PFSK-1 (cell line): ENCODE results near the gene GOLPH3. TPM values are rescaled to one million over a fixed set of nuclear protein-coding genes. Genes with fewer than 3 reads are reported as not detected.
A peak's percentile ranks its signal among the peaks of the same experiment; 100 is the strongest.

Source experiments
- FOXP2 ChIP-seq: optimal IDR thresholded peaks from 2 replicates; pipeline ENCODE3; 2011; ENCODE audit warnings: borderline replicate concordance, control low read depth, inconsistent platforms; ENCODE audit not compliant: insufficient read depth; ENCODE audit errors: extremely low read length, extremely low read depth
- POLR2AphosphoS5 ChIP-seq: IDR thresholded peaks from 2 replicates; pipeline ENCODE4 v1.6.1; 2012; ENCODE audit warnings: low read depth, mild to moderate bottlenecking, control low read depth, low read length, moderate library complexity
- REST ChIP-seq, 2 experiments: IDR thresholded peaks; 2 replicates each; pipeline versions ENCODE4 v1.6.1 to v1.8.0; 2011 to 2012; ENCODE audit warnings: low read depth in 2 of 2, low read length in 2 of 2, control low read depth in 1 of 2, inconsistent platforms in 1 of 2, mild to moderate bottlenecking in 1 of 2, moderate library complexity in 1 of 2; ENCODE audit not compliant: insufficient read depth in 1 of 2
- SIN3A ChIP-seq: IDR thresholded peaks from 2 replicates; pipeline ENCODE4 v1.6.1; 2012; ENCODE audit warnings: mild to moderate bottlenecking, low read length, moderate library complexity, borderline replicate concordance; ENCODE audit not compliant: insufficient read depth
- TAF1 ChIP-seq: IDR thresholded peaks from 2 replicates; pipeline ENCODE4 v1.6.1; 2012; ENCODE audit warnings: low read length, control low read depth, borderline replicate concordance; ENCODE audit not compliant: insufficient read depth
- polyA plus RNA-seq: library from polyadenylated mRNA; unstranded; fragments of >200 nt; gene quantifications from one replicate; pipeline ENCODE4 v1.2.1, GENCODE V29; 2012; ENCODE audit warnings: low read depth, missing spikeins; ENCODE audit not compliant: insufficient read length

GOLPH3 gene
- polyA plus RNA-seq: 96.2 TPM

GRCh38 chr5:32174011-32174870 is at the start of gene GOLPH3:
GOLPH3 (minus strand) TSS chr5:32174319; CDS start chr5:32174034, 285 bp downstream.
- TF ChIP-seq POLR2AphosphoS5 (peak; percentile 89), TAF1 (peak; percentile 68; the same call in 1 of the 2 replicates), FOXP2 (peak; percentile 67), REST (IDR thresholded peaks at IDR 0.05; ENCODE audit: insufficient read depth in 1 of 2, low read depth in 2 of 2, low read length in 2 of 2) (peak; percentile 28 to 33; a peak in 1 of 4 replicates), SIN3A (0 out of 2 replicates have a peak, but pooled peaks have one; percentile 10)

GRCh38 chr5:32222723-32223470 is 48.8 kb upstream of the GOLPH3 start:
- no peak for TF ChIP-seq FOXP2

- TF ChIP-seq FOXP2 (no peak), REST (IDR thresholded peaks at IDR 0.05; ENCODE audit: insufficient read depth in 1 of 2, low read depth in 2 of 2, low read length in 2 of 2) (no peak), SIN3A (no peak), TAF1 (no peak), POLR2AphosphoS5 (no peak)
These were observed 43.8 kb upstream of the GOLPH3 start for GRCh38 chr5:32217886-32218396.

GRCh38 chr5:32210151-32210550 is 36.0 kb upstream of the GOLPH3 start:
- TF ChIP-seq POLR2AphosphoS5 (no peak), REST (IDR thresholded peaks at IDR 0.05; ENCODE audit: insufficient read depth in 1 of 2, low read depth in 2 of 2, low read length in 2 of 2) (no peak), TAF1 (no peak), SIN3A (no peak), FOXP2 (no peak)

- TF ChIP-seq POLR2AphosphoS5: no peak
These were observed 33.2 kb upstream of the GOLPH3 start for GRCh38 chr5:32207355-32207634.
